CD4-positive, alpha-beta T cell treated with Interferon alpha-2 for 1 hour (primary cell): ENCODE measurements around the gene CRISPLD2.
"Not testable (repeated sequence)": the region's sequence is repeated elsewhere in the genome, so short reads cannot be mapped to it uniquely, and the experiment has no call there.

ENCODE experiments used
- DNase-seq, 2 donors: peaks; one replicate each; pipeline ENCODE4 v3.0.0-alpha.2; 2020 to 2022

CRISPLD2 gene

DNA sequence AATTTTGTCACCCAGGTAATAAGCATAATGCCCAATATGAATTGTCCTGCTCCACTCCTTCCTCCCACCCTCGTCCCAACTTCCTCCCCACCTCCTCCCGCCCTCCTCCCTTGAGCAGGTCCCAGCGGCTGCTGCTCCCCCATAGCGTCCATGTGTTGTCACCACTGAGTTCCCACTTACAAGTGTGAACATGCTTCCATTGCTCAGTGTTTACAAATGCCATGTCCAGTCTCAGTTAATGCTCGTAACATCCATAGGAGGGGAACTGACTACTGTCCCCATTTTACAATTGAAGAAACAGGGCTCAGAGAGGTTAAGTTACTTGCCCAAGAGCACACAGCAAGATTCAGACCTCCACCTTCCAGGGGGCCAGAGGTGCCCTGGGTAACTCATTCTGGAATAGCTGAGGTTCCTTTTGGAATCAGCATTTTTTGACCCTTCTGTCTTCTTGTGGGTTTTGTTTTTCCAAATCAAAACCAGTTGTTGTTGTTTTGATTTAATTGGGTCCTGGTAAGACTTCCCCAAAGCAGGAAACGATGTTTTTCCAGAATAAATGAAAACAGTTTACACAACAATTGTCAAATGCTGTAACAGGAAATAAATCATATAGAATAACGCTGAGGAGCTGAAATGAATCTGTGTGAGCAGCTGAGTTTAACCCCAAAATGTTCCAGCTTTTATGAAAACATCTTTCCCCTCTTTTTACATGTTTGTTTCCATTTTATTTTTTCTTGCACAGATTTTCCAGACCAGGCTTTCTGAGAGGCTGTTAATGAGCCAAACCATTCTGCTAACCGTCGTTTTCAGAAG lies 117.6 kb downstream of the CRISPLD2 start:
- DNase-seq: no peak

GRCh38 chr16:84938616-84939015 lies 118.8 kb downstream of the CRISPLD2 start:
- DNase-seq: not testable (repeated sequence)

DNA sequence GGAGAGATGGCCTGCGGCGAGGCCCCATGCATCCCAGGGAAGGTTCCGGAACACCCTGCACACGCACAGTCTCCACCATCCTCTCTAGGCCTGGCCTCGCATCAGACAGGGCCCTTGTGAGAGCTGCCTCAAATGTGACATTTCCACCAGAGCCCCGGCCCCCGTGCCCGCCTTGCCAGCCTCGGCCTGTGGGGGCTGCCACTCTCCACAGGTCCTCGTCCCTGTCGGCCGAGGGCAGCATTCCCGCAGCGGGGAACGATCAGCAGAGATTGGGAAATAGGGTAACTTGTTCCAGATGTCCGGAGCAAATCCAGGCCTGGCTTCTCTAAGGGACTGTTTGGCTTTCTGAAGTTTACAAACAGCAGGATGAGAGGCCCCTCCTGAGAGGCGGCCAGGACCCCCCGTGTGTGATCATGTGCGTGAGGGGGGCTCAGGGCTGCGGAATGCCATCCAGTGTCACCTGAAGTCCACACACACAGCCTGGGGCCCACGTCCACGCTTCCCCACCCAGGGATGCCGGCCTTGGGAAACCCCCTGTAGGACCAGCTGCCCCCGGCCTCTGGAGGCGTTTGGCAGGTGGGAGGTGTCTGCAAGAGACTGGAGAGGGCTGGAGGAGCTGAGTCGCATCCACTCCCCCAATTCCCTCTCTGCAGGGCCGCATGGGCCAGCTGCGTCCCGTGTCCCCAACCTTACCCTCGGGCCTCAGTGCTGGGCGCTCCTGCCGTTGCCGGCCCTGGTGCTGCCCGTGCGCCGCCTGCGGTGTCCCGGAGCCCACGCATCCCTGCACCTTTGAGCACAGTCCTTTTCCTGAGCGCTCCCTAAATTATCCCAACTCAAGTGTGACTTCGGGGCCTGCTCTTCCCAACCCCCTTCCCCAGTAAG lies 121.1 kb downstream of the CRISPLD2 start:
- no peak for DNase-seq

- DNase-seq: no peak
Measured at GRCh38 chr16:84941921-84942320, 122.1 kb downstream of the CRISPLD2 start.

- DNase-seq: no peak
Measured at GRCh38 chr16:84942786-84943185, 123.0 kb downstream of the CRISPLD2 start.

DNA sequence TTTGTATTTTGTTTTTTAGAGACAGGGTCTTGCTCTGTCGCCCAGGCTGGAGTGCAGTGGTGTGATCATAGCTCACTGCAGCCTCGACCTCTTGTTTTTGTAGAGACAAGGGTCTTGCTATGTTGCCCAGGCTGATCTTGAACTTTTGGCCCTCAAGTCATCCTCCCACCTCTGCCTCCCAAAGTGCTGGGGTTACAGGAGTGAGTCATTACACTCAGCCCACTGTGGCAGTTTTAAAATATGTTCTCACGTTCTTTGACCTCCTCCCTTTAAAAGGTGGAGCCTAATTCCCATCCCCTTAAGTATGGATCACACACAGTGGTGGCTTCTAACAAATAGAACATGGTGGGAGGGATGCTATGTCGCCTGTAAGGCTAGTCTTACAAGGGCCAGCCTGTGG lies 123.8 kb downstream of the CRISPLD2 start:
- no peak for DNase-seq

GRCh38 chr16:84947022-84947421 lies 127.2 kb downstream of the CRISPLD2 start:
- peak in 1 of 2 donors; percentile 16 for DNase-seq

DNA sequence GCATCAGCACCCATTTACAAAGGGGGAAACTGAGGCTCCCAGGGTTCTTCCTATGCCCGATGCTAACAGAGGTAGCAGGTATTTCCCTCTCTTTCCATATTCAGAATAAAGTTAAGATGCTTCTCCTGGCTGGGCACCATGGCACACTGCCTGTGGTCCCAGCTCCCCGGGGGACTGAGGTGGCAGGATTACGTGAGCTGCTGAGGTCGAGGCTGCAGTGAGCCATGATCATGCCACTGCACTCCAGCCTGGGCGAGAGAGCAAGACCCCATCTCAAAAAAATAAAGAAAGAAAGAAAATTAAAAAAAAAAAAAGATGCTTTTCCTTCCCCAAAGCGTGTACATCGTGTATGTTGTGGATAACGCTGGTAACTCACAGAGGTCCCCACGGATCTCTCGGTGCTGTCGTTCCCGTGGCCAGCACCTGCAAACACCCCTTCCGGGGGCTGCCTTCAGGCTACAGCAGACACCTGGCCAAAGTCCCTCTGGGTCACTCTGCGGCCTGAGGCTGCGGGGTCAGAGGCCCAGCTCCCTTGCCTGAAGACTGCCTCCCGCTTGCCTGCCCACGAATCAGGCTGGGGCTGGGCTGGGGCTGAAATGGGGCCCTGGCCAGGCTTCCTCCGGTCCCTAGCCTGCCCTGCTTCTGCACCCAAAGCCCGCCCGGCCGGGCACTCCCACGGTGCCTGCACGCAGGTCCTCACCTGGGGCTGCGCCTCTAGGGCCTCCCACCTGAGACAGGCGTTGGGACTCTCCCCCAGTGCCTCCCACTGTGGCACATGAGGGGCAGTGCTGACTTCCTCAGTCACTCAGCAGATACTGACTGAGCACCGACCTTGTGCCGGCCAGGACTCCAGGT lies 128.4 kb downstream of the CRISPLD2 start:
- no peak for DNase-seq

DNA sequence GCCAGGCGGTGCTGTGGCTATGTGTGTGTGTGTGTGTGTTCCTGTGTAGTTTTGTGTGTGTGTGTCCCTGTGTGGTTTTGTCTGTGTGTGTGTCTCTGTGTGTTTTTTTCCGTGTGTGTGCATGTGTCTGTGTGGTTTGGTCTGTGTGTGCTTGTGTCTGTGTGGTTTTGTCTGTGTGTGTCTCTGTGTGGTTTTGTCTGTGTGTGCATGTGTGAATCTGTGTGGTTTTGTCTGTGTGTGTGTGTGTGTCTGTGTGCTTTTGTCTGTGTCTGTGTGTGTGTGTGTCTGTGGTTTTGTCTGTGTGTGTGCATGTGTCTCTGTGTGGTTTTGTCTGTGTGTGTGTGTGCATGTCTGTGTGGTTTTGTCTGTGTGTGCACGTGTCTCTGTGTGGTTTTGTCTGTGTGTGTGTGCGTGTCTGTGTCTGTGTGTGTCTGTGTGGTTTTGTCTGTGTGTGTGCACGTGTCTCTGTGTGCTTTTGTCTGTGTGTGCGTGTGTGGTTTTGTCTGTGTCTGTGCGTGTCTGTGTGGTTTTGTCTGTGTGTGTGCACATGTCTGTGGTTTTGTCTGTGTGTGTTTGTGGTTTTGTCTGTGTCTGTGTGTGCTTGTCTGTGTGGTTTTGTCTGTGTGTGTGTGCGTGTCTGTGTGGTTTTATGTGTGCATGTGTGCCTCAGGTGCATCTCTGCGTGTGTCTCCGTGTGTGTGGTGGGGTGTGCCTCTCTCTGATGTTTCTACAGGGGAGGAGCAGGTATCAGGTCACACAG lies 129.2 kb downstream of the CRISPLD2 start:
- no peak for DNase-seq

- DNase-seq: no peak
Measured at GRCh38 chr16:84949772-84950436, 130.1 kb downstream of the CRISPLD2 start.

- DNase-seq: peak in 1 of 2 donors; percentile 38
Measured at GRCh38 chr16:84950906-84951305, 131.1 kb downstream of the CRISPLD2 start.

DNA sequence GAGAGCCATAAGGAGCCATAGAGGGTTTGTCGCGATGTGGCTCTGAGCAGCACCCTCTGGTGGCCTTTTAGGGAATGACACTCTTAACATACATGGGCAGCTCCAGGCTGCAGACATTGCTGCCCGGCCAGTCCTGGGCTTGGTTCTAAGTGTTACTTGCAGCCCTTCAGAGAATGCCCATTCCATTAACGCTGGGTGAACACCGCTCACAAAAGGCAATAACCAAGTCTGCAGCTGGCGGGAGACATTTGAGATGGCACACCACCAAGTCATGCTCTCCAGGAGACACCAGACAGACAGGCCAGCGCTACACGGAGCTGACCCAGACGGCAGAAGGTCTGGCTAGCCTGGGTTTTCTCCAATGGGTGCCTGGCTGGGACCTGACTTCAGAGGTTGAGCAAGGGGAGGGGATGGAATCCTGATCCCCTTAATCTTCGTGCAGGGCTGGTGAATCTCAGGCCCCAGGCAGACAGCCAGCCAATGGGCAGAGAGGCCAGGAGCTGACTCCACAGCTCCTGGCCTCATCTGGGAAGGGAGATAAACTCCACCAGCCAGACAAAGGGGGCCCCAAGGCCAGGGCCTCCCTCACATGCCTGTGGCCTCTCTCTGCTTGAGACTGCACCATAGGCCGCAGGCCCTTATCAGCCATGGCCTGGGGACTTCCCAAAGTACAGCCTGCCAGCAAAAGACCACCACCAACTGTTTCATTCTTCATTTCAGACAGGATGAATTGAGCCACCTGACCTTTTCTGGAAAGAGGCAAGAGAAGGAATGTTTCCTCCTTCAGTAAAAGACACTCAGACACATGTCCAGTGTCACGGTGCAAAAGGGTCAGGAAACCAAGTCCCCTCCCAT lies 132.8 kb downstream of the CRISPLD2 start:
- peak; percentile 74 to 83 for DNase-seq

DNA sequence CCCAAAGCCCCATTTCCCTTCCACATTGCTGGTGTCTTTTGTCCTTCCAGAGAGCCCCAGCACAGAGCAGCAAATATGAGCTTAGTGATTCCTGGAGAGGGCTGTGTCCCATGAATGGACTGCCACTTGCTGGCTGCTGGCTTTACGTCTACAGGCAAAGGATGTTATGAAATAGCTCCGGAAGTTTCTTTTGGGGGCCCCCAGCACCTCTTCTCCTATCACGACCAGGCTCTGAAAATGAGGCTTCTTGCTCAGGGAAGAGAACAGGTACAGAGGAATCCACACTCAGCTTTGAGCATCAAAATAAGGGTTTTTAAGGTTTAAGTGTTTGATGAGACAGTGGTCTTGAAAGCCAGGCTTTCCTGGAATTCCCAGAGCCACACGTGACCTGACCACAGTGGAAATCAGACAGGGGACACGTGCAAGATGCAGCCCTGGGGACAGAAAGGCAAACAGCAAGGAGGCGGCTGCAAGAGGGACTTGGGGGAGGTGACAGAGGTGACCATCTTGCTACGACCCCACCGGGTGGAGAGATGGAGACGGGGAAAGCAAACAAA lies 133.5 kb downstream of the CRISPLD2 start:
- no peak for DNase-seq

DNA sequence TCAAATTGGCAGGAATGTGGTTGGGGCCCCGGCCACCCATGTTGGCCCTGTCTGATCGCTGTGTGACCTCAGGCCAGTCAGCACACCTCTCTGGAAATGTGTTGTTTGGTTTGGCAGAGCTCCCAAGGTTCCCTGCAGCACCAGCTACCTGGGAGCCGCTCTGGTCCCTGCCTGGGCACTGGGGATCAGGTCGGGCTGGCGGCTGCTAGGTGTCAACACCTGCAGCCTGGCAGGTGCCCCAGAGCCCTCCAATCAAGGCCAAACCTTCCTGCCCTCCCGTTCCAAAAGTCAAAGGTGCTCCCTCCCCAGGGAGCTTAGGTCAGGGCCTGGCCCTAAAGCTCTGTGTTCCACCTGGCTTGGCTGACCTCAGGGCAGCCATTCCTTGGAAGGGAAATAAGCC lies 135.6 kb downstream of the CRISPLD2 start:
- DNase-seq: no peak

GRCh38 chr16:84957192-84957591 lies 137.4 kb downstream of the CRISPLD2 start:
- DNase-seq: no peak

DNA sequence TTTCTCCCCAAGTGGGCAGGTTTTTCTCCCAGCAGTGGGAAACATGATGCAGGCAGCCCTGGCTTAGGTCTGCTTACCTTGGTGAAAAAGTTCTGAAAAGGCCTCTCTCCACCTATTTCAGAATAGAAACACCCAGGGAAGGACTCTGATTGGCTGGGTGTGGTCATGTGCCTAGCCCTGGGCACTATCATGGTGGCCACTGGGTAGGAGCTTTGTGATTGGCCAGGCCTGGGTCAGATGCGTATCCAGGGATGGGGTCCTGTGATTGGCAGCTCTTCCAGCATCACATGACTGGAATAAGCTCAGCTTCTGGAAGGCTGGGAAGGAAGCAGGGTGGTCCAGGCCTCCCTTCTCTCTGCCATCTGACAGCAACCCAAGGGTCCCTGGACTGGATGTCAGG lies 138.0 kb downstream of the CRISPLD2 start:
- DNase-seq: no peak
